CD14-positive monocyte (primary cell): Measurements from ENCODE around the gene CCNQ. TPM values are rescaled to one million over a fixed set of nuclear protein-coding genes. Genes with fewer than 3 reads are reported as not detected.

Source experiments
- DNase-seq, 3 donors: peaks; one replicate each; pipeline ENCODE4 v3.0.0-alpha.2; 2011 to 2022
- H2AFZ ChIP-seq: 2 replicates; pipeline ENCODE4 v1.6.0; 2012; ENCODE audit warnings: mild to moderate bottlenecking, low read depth, low read length, inconsistent platforms; ENCODE audit not compliant: insufficient read depth, poor library complexity, severe bottlenecking
- H3K27ac ChIP-seq, 2 donors: 1 replicate in 1 of 2; 2 replicates in 1 of 2; pipeline ENCODE4 v1.5.1; 2012 to 2013; ENCODE audit warnings: low read length in 2 of 2, control low read depth in 1 of 2, inconsistent platforms in 1 of 2, low read depth in 1 of 2, mild to moderate bottlenecking in 1 of 2
- H3K27me3 ChIP-seq, 2 donors: one replicate each; pipeline versions ENCODE4 v1.6.0 to v1.6.1; 2011 to 2013; ENCODE audit warnings: low read length in 2 of 2; ENCODE audit not compliant: control insufficient read depth in 2 of 2, insufficient read depth in 2 of 2
- H3K36me3 ChIP-seq, 2 donors: replicated peaks in 1 of 2; 1 replicate in 1 of 2; 2 replicates in 1 of 2; pipeline versions ENCODE4 v1.5.1 to v1.6.1; 2012 to 2013; ENCODE audit warnings: low read length in 2 of 2, control low read depth in 1 of 2, inconsistent platforms in 1 of 2, mild to moderate bottlenecking in 1 of 2; ENCODE audit not compliant: insufficient read depth in 2 of 2, control insufficient read depth in 1 of 2
- H3K4me1 ChIP-seq, 2 donors: 1 replicate in 1 of 2; 2 replicates in 1 of 2; pipeline versions ENCODE4 v1.5.1 to v1.6.1; 2012 to 2013; ENCODE audit warnings: low read length in 2 of 2, control low read depth in 1 of 2, inconsistent platforms in 1 of 2, mild to moderate bottlenecking in 1 of 2, moderate library complexity in 1 of 2; ENCODE audit not compliant: insufficient read depth in 2 of 2, control insufficient read depth in 1 of 2
- H3K4me2 ChIP-seq: replicated peaks from 2 replicates; pipeline ENCODE3; 2012; ENCODE audit warnings: low read length, moderate library complexity, mild to moderate bottlenecking; ENCODE audit not compliant: poor library complexity, severe bottlenecking; ENCODE audit errors: extremely low read depth
- H3K4me3 ChIP-seq, 3 experiments: fragments of 200-600 bp in 1 of 3; sonication (generic) in 1 of 3; replicated peaks in 1 of 3; 1 replicate in 2 of 3; 2 replicates in 1 of 3; pipeline ENCODE4 v1.5.1; 2011 to 2013; ENCODE audit warnings: low read length in 3 of 3, mild to moderate bottlenecking in 3 of 3, control low read depth in 2 of 3, low read depth in 2 of 3, inconsistent platforms in 1 of 3, moderate library complexity in 1 of 3
- H3K79me2 ChIP-seq: 2 replicates; pipeline ENCODE4 v1.6.0; 2012; ENCODE audit warnings: mild to moderate bottlenecking, control low read depth, inconsistent platforms, low read length, moderate library complexity; ENCODE audit not compliant: insufficient read depth
- H3K9ac ChIP-seq: 2 replicates; pipeline ENCODE4 v1.6.0; 2017; ENCODE audit warnings: low read length, mild to moderate bottlenecking; ENCODE audit not compliant: insufficient read depth, poor library complexity, severe bottlenecking
- H3K9me3 ChIP-seq, 2 donors: replicated peaks in 1 of 2; 1 replicate in 1 of 2; 2 replicates in 1 of 2; pipeline versions ENCODE4 v1.5.1 to v1.6.1; 2012 to 2013; ENCODE audit warnings: low read length in 2 of 2, control low read depth in 1 of 2; ENCODE audit not compliant: control insufficient read depth in 1 of 2, insufficient read depth in 1 of 2
- H4K20me1 ChIP-seq: 2 replicates; pipeline ENCODE4 v1.6.0; 2012; ENCODE audit warnings: mild to moderate bottlenecking, low read length, control low read depth, moderate library complexity; ENCODE audit not compliant: insufficient read depth
- H3K27ac Mint-ChIP-seq, 7 donors: one replicate each; pipeline ENCODE4 v1.8.0; 2020; ENCODE audit warnings: mild to moderate bottlenecking in 7 of 7, mixed read lengths in 7 of 7, moderate library complexity in 6 of 7, inconsistent platforms in 2 of 7
- H3K27me3 Mint-ChIP-seq, 3 donors: one replicate each; pipeline ENCODE4 v1.8.0; 2021 to 2022; ENCODE audit warnings: low read depth in 3 of 3, mild to moderate bottlenecking in 3 of 3, mixed read lengths in 3 of 3, moderate library complexity in 3 of 3, inconsistent platforms in 1 of 3
- H3K36me3 Mint-ChIP-seq, 2 donors: one replicate each; pipeline ENCODE4 v1.8.0; 2020; ENCODE audit warnings: mixed read lengths in 2 of 2, inconsistent platforms in 1 of 2, mild to moderate bottlenecking in 1 of 2
- H3K4me1 Mint-ChIP-seq: one replicate; pipeline ENCODE4 v1.8.0; 2020; ENCODE audit warnings: mild to moderate bottlenecking, mixed read lengths
- H3K4me3 Mint-ChIP-seq, 2 donors: one replicate each; pipeline ENCODE4 v1.8.0; 2020; ENCODE audit warnings: mild to moderate bottlenecking in 2 of 2, mixed read lengths in 2 of 2, moderate library complexity in 1 of 2
- H3K9me3 Mint-ChIP-seq, 7 donors: one replicate each; pipeline ENCODE4 v1.8.0; 2020 to 2022; ENCODE audit warnings: mixed read lengths in 7 of 7, mild to moderate bottlenecking in 6 of 7, moderate library complexity in 6 of 7, inconsistent platforms in 2 of 7
- WGBS: methylation state at CpG from one replicate; pipeline ENCODE4 v1.1.5; 2013; ENCODE audit warnings: missing lambda C conversion rate; ENCODE audit not compliant: insufficient coverage; 5-methylcytosine and 5-hydroxymethylcytosine counted together
- intact Hi-C, 2 donors: fragments of 100-400 bp; cut with micrococcal nuclease; formaldehyde crosslinking; loops; one replicate each; pipeline versions ENCODE4 v1.15.0 to v1.15.1; 2023
- polyA plus RNA-seq, 3 donors: library from polyadenylated mRNA; depleted of rRNA in 1 of 3; unstranded in 2 of 3; stranded (reverse) in 1 of 3; fragments of 300-500 nt in 2 of 3; fragments of >200 nt in 1 of 3; fragmentation: Illumina TruSeq in 2 of 3; gene quantifications; 1 replicate in 2 of 3; 2 replicates in 1 of 3; pipeline ENCODE4 v1.2.3, GENCODE V29; 2012 to 2021
- TF ChIP-seq, protein P1 (sequence below): fragments of 200-600 bp; IDR thresholded peaks from one replicate; pipeline ENCODE4 v1.8.0; 2022; ENCODE audit warnings: antibody characterized with exemption, mild to moderate bottlenecking

The CCNQ gene
- polyA plus RNA-seq, 3 donors: 21.8 to 35.6 (median 29.3) TPM

DNA sequence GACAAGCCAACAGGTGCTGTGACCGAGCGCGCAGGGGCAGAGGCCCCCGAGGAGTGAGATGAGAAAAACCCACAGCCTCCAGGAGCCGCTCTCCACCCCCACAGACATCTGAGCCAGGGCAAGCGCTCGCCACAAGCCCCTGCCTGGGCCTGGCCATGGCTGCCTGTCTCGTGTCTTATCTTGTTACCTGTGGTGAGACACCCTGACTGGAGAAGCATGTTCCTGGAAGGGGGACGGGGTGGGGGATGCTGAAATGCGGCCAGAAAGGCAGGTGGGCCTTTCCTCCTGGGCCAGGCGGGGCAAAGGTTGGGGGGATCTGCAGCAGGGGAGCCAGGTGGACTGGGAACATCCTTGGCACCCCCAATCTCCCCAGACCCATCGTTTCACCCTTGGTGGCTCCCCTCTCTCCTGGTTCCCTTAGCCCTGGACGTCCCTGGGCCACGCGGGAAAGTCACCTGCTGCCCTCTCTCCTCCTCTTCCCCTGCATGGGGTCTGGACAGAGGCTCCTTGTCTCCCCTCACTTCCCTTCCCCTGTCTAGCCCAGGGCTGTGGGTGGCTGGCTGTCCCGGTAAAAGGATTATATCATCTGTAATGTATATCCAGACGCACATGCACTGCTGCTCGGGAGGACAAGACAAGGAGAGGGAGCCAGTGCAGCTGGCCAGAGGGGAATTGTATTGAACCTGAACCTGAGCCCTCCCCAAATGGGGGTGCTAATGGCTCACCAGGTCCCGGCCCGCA, 39.7 kb upstream of the CCNQ start:
- Histone ChIP-seq H3K4me1 (no peaks in the 10 kb centered on the region), H2AFZ (no peak overlapping the region), H3K9ac (no peak overlapping the region), H3K79me2 (no peaks in the 10 kb centered on the region), H3K4me3 (no peak overlapping the region), H3K27me3 (peaks cover 2 to 23% of the 10 kb centered on the region in 2 donors), H3K27ac (no peak overlapping the region), H3K9me3 (peaks cover 0 to 9% of the 10 kb centered on the region in 2 donors), H3K4me2 (no peak overlapping the region), H3K36me3 (no peaks in the 10 kb centered on the region), H4K20me1 (no peaks in the 10 kb centered on the region)
- H3K9me3 Mint-ChIP-seq: peaks cover 0 to 12% (median 8%) of the 10 kb centered on the region in 7 donors
- no peak for DNase-seq
- H3K4me1 Mint-ChIP-seq: no peaks in the 10 kb centered on the region
- H3K27me3 Mint-ChIP-seq: peaks cover 21 to 41% (median 41%) of the 10 kb centered on the region in 3 donors
- peak overlapping the region in 1 of 7 donors; percentile 7 for H3K27ac Mint-ChIP-seq
- H3K36me3 Mint-ChIP-seq: peaks cover 0 to 1% of the 10 kb centered on the region in 2 donors
- no peak overlapping the region for H3K4me3 Mint-ChIP-seq
- TF ChIP-seq, protein P1, sequence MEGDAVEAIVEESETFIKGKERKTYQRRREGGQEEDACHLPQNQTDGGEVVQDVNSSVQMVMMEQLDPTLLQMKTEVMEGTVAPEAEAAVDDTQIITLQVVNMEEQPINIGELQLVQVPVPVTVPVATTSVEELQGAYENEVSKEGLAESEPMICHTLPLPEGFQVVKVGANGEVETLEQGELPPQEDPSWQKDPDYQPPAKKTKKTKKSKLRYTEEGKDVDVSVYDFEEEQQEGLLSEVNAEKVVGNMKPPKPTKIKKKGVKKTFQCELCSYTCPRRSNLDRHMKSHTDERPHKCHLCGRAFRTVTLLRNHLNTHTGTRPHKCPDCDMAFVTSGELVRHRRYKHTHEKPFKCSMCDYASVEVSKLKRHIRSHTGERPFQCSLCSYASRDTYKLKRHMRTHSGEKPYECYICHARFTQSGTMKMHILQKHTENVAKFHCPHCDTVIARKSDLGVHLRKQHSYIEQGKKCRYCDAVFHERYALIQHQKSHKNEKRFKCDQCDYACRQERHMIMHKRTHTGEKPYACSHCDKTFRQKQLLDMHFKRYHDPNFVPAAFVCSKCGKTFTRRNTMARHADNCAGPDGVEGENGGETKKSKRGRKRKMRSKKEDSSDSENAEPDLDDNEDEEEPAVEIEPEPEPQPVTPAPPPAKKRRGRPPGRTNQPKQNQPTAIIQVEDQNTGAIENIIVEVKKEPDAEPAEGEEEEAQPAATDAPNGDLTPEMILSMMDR: no peak
- intact Hi-C loops: no loop called here
- 92% methylated on average over 7 of the region's 20 CpGs for WGBS

DNA sequence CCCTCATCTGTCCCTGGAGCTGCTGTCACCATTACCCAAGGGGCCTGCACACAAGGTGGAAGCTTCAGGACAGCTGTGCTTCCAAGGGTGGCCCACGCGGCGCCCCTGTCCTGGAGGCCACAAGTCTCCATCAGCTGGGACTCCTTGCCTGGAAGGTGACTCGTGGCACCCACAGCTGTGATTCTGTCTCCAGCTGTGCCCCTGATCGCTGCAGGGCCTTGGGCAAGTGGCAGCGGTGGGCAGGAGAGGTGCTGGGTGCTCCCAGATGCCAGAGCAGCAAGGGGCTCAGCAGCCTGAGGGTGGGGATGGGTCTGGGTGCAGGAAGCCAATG, 39.1 kb upstream of the CCNQ start:
- H4K20me1 ChIP-seq: no peaks in the 10 kb centered on the region
- no peaks in the 10 kb centered on the region for H3K4me1 ChIP-seq
- Mint-ChIP-seq H3K27ac (no peak overlapping the region), H3K27me3 (peaks cover 17 to 36% (median 35%) of the 10 kb centered on the region in 3 donors), H3K9me3 (peaks cover 0 to 6% (median 4%) of the 10 kb centered on the region in 7 donors), H3K4me1 (no peaks in the 10 kb centered on the region), H3K36me3 (peaks cover 0 to 1% of the 10 kb centered on the region in 2 donors), H3K4me3 (no peak overlapping the region)
- H3K79me2 ChIP-seq: no peaks in the 10 kb centered on the region
- no peak overlapping the region for H2AFZ ChIP-seq
- no peak overlapping the region for H3K9ac ChIP-seq
- H3K36me3 ChIP-seq: no peaks in the 10 kb centered on the region
- no peak overlapping the region for H3K4me3 ChIP-seq
- intact Hi-C loops: no loop called here
- no peak for DNase-seq
- peaks cover 0 to 4% of the 10 kb centered on the region in 2 donors for H3K9me3 ChIP-seq
- H3K27ac ChIP-seq: no peak overlapping the region
- WGBS: 100% methylated on average over 4 of the region's 6 CpGs
- H3K27me3 ChIP-seq: peaks cover 2 to 17% of the 10 kb centered on the region in 2 donors
- H3K4me2 ChIP-seq: no peak overlapping the region
- TF ChIP-seq, protein P1: no peak
